Stimulated activated CD8-positive, alpha-beta memory T cell treated with anti-CD3 and anti-CD28 coated beads, Interleukin-15, amount 100 ng/mL, for 24 hours (primary cell): ENCODE data around the gene KDM4E.
A peak's percentile ranks its signal among the peaks of the same experiment; 100 is the strongest.

Experiments
- DNase-seq: peaks from one replicate; pipeline ENCODE4 v3.0.0-alpha.2; 2020; ENCODE audit warnings: low read depth

KDM4E gene

DNA sequence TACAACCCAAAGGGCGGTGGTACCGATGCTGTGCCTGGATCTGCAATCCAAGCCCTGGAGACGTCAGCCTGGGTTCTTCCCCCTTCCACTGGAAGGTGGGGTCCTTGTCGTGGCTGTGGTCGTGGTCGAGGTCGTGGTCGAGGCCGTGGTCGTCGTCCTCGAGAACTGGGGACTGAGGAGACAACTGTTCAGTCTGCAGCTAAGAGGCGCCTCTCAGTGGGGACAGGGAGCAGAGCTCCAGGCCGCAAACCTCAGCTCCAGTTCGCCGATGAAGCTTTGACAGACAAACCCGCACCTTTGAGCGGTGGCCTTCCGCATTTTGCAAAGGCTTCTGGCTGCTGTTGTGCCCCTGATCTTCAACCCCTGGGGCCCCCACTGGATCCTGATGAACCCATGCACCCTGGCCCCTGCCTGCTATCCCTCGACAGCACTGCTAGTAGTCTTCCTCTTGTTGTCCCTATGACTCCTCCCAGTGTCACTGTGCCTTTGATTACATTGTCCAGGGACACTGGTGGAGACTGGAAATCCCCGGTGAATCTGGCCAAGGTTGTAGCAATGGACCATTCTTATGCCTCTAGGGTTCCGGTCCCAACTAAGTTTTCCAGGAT, 25.6 kb downstream of the KDM4E start:
- no peak for DNase-seq

DNA sequence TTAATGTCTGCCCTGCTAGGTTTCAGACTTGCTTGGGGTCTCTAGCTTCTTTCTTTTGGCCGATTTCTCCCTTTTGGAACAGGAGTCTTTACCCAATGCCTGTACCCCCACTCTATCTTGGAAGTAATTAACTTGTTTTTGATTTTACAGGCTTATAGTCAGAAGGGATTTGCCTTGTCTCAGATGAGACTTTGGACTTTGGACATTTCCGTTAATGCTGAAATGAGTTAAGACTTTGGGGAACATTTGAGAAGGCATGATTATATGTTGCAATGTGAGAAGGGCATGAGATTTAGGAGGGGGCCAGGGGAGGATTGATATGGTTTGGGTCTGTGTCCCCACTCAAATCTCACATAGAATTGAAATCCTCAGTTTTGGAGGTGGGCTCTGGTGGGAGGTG, 29.3 kb downstream of the KDM4E start:
- DNase-seq: no peak

DNA sequence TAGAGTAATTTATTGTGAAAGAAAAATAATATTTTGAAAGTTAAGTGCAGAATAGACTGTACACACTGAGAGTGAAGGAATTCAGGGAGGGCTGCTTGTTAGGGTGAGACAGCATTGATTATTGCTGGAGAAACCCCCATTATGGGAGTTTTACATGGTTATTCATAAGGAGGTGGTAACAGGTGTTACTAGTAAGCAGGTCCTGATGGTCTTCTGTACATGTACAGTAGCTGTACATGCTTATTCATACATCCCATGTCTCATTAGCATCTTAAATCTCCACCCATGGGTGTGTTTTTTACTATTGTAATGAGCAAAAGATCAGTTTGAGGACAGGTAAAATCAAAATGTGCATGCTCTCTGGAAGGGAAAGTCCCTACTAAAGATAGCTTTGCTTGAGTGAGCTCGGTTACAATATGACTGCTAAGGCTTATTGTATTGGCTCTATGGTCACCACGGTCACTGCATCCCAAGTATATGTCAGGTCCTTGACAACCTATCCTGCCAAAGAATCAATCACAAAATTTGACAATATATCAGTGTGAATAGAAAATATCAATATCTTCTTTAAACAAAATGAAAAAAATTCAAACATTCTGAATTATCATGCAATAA, 30.3 kb downstream of the KDM4E start:
- DNase-seq: no peak

DNA sequence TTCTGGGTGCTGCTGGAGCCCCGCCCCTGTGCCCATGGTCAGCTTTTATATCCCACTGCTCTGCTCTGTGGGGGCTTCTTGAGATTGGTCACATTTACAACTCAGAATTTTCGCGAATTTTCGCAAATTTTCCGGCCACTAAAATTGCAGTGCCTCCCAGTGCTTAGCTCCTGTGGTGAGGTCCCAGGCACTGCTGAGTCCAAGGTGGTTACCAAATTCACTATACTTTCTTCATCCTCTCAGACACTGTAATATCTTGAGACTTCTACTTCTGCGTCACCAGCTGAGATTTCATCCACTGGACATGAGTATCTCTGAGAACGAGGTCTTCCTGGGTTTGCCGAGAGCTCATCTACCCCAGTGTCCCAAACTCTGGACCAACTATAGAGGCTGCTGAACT, 32.9 kb downstream of the KDM4E start:
- DNase-seq: no peak

DNA sequence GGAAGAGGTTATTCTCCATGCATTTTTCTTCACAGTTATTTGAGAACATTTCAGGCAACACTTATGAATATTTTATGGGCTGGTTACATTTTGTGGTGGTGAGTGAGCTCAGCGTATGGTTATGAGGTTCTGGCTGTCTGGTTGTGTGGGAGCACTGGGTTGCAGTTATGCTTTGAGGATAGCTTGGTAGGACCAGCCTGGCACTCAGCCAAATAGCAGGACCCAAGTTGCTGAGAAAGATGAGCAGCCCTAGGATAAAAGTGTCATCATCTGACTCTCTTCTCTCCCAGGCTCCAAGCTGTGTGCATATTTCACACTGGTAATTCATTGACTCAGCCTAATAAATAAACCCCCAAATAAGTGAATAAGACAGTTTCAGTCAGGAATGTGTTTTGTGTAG, 33.6 kb downstream of the KDM4E start:
- DNase-seq: no peak

DNA sequence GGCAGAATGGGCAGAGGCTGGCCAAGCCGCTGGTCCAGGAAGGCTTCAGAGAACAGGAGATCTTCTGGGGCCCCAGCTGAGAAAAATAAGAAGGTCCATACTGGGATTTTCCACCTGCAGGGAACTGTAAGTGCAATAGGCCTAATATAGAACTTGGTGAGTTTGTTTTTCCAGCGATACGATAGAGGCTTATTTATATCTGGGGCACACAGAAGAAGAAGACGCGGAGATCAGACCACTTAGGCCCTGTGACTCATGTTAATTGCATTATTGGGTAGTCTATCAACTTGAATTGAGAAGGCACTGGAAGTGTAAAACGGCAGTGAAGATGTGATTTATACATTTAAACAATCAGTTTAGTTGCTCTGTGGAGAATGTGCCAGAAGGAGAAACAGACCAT, 34.0 kb downstream of the KDM4E start:
- no peak for DNase-seq

DNA sequence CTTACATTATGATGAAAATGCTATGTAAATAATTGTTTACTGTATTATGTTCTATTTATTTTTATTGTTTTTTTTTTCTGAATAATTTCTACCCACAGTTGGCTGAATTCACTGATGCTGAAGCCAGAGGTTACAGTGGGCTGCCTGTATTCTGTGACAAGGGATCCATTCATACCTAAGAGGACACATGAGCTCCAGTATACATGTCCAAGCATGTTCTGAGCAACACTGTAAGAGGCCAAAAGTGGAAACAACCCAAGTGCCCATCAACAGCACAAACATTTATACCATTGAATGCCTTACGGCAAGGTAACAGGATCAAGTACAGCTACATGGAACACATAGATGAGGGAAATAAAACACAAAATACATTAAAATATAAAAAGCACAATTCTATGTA, 40.3 kb downstream of the KDM4E start:
- DNase-seq: no peak

DNA sequence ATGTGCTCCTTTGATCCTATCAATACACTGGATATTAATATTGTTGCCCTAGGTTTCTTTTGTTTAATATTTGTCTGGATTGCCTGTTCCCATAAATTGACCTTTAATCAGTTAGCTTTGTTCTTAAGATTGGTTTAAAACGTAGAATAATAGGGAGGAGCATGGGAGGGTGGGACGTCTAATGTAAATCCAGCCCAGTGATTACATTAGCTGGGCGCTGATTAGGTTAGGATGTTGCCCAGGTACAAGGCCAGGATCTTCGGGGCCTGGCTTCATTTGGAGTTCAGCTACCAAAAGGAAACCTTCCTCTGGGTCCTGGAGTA, 41.6 kb downstream of the KDM4E start, which contains the start of gene SRSF8:
Gene SRSF8, plus strand, starts transcription at position 204 of the 323 bp plus-strand sequence. CDS start 308 bp downstream, outside the sequence.
- no peak for DNase-seq

DNA sequence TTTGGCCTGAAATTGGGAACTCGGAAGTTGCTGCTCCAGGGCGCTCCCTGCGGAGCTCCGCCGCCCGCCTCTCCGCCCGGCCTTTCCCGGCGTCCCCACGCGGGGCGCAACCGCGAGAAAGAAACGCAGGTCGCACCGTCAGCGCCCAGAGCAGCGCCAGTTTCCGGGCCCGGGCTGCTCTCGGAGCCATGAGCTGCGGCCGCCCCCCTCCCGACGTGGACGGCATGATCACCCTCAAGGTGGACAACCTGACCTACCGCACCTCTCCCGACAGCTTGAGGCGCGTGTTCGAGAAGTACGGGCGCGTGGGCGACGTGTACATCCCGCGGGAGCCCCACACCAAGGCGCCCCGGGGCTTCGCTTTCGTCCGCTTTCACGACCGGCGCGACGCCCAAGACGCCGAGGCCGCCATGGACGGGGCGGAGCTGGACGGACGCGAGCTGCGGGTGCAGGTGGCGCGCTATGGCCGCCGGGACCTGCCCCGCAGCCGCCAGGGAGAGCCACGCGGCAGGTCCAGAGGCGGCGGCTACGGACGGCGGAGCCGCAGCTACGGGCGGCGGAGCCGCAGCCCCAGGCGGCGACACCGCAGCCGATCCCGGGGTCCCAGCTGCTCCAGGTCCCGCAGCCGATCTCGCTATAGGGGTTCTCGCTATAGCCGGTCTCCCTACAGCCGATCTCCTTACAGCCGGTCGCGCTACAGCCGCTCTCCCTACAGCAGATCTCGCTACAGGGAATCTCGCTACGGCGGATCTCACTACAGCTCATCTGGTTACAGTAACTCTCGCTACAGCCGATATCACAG, 42.2 kb downstream of the KDM4E start:
- DNase-seq: peak; percentile 47

DNA sequence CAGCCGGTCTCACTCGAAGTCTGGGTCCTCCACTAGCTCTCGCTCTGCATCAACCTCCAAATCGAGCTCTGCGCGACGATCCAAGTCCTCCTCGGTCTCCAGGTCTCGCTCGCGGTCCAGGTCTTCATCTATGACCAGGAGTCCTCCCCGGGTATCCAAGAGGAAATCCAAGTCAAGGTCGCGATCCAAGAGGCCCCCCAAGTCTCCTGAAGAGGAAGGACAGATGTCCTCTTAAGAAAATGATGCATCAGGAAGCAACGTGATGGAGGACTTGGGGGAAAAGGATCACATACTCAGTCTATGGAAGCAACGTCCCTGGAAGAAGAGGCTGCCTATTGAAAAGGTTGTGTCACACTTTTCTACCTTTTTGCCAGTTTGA, 42.8 kb downstream of the KDM4E start:
- no peak for DNase-seq

DNA sequence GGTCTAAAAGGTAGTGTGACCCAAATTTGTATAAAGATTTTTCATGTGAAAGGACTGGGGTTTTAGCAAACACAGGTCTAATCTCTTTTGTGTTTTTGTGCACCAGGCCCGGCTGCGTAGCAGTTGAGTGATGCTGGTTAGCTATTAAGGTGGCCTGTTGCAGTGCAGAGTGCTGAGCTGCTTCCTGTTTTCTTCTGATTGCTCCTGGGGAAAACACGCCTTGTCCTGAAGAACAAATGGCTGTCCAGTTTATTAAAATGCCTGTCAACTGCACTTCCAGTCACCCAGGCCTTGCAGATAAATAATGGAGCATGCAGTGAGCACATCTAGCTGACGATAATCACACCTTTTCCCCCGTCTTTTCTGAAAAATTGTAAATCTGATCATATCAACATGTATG, 43.5 kb downstream of the KDM4E start:
- no peak for DNase-seq

DNA sequence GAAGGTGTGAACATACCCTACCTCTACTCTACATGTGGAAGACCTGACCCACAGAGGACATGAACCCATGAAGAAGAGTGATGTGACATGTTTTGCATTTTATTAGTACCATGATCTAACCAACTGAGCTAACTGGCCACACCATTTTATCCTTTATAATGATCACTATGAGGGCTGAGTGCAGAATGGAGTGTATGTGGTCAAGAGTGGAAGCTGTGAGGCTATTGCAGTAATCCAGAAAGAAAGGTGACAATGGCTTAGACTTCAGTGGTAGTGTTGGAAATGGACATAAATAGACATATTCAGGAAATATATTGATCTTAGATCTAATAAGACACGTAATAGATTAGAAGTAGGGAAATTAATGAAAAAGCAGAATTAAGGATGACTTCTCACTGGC, 45.4 kb downstream of the KDM4E start:
- no peak for DNase-seq

DNA sequence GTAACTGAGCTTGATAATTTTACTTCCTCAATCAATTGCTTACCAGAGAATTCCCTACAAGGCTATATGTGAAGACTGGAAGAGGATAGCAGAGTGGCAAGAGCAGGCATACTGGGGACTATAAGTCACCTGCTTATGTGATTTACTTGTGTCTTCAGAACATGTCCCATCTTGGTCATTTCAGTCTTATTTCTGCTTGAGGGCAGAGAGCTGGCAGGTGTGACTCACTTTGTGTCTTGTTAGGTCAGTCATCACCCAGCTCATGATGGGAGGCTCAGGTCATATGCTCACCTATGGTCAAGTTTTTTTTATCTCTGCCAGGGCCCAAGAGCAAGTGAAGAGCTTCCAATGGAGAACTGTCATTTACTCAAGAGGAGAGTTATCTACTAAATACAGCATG, 47.9 kb downstream of the KDM4E start:
- DNase-seq: no peak

DNA sequence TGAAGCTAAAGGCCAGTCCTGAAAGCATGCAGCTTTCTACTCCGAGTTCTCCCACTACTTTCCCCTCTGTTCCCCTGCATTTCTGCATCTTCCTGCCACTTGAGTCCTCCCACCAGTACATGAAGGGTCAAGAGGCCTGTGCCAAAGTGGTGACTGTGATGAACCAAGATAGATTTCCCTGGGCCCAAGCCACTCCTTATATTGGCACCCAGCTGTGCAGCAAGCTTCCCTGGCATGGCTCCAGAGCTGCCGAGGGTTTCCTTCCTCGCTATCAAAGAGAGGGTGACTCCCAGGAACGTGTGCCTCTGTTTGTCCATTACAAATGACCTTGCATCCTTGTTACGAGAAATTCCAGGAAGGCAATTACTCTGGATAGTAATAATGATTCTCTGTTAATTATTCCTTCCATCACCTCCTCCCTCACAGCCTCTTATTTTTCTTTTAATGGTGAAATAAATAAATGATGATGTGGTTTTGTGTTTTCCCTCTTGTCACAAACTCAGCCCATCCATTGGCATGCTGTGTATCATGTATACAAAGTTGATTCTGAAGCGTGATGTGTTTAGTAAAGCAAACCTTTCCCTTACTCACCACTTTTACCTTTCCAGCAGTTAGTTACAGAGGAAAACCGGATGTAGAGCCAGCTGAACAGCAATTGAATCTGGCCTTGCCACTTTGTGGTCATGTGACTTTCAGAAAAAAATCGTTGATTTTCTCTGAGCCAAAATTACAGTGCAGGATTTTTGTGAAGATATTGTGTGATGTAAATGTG, 49.9 kb downstream of the KDM4E start:
- no peak for DNase-seq

DNA sequence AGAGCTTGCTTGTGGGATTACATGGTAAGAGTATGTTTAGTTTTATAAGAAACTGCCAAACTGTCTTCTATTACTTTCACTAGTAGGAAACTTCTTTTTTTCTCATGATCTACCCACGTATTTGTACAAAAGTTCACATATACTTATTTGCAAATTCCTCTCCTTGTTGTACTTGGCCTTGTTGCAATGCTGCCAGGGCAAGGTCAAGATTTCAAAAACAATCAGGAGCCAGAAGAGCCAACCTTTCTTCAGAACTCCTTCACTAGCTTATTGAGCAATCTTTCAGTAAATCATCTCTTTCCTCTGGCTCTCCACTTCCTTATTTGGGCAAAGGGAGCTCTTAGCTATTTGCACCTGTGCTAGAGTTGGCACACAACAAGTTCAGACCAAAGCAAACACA, 51.4 kb downstream of the KDM4E start:
- no peak for DNase-seq

DNA sequence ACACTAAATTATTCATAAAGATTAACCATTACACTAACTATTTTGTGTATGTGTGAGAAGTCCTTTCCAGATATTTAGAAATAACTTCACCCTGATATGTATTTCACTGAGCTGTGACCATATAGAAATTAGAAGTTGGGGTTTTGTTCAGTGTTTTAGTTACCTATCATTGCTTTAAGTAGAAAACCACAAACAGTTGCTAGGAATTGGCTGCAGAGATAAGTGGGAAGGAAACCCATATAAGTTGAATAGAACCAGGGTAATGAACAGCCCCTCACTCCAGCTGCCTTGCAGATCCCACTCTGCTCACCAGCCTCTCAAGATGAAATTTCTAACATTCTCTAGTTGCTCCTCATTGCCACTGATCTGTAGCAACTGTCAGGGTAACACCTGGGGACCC, 51.9 kb downstream of the KDM4E start:
- no peak for DNase-seq
